ENCODE results near the gene NUDT1. TPM values are rescaled to one million over a fixed set of nuclear protein-coding genes. Genes with fewer than 3 reads are reported as not detected.
"Not testable (repeated sequence)": the region's sequence is repeated elsewhere in the genome, so short reads cannot be mapped to it uniquely, and the experiment has no call there.

Gene NUDT1
- total RNA-seq, 1 donor from 2014 or later = 13.6 TPM

DNA sequence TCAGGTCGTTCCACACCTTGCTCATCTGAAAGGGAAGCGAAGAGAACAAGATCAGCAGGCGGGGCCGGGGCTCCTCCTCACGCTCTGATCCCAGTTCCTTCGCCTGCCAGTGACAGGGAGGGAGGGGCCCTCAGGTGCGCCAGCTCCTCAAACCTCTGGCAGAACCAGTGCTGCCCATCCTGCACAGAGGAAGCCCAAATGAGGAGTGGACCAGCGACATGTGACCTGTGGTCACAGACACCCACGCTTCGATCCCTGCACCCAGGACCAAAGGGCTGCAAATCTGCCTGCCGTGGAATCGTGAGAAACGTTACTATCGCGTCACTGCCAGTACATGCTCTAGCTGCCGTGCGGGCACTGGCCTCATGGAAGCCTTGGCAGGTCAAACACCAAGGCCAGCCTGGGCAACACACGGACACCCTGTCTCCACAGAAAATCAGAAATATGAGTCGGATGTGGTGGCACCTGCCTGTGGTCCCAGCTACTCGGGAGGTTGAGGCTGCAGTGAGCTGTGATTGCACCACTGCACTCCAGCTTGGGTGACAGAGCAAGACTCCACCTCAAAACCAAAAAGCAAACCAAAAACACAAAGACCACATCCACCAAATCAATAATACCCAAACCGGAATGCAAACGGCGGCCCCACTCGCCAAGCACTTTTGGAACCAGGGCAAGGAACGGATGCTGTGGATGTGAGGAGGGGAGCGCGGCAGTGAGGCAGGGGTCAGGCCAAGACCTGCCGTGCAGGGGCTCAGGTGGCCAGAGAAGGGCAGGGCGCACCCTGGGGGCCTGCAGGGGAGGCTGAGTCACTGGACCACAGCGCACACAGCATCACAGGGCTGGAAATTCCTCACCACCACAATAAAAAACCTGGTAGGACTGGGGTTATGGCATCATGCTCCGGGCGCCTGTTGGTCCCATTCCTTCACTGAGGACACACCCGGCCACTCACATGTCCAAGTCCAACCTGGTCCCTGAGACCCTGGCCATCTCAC, 13.4 kb downstream of the NUDT1 start:
- intact Hi-C loops (cut with DNase I) = no loop called here
- DNase-seq (ENCODE audit: missing footprints) (peak; percentile 45), ATAC-seq (no peak)

DNA sequence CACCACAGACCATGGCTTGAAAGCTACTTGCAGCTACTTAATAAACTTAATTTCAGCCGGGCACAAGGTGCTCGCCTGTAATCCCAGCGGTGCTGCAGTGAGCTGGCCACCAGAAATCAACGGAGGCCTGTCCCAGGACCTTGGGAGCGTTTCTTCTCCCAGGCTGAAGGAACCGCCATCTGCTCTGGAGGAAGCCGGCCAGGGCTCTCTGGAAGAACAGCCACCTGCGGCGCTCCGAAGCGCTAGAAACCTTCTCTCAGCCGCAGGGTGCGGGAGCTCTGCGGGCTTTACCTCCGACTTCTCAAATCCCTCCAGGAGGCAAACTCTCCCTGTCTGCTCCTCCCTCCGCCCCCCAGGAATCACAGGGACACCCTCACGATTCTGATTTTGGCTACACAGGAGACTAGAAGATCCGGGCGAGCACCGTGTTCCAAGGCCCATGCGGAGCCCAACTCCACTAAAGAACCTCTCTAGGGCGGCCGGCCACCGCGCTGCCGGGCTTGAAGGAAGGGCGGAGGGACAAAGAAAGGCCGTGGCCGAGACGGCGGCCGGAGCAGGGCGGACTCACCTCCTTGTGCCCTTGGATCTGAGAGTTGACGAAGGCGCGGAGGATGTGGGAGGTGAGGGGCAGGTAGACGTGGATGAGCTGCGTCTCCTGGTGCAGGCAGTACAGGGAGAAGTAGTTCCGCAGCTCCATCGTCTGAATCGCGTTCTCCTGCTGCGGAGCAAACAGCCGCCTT, 14.4 kb downstream of the NUDT1 start:
- DNase-seq (ENCODE audit: missing footprints) (peak; percentile 57), ATAC-seq (no peak)
- intact Hi-C loops (cut with DNase I) = no loop called here

DNA sequence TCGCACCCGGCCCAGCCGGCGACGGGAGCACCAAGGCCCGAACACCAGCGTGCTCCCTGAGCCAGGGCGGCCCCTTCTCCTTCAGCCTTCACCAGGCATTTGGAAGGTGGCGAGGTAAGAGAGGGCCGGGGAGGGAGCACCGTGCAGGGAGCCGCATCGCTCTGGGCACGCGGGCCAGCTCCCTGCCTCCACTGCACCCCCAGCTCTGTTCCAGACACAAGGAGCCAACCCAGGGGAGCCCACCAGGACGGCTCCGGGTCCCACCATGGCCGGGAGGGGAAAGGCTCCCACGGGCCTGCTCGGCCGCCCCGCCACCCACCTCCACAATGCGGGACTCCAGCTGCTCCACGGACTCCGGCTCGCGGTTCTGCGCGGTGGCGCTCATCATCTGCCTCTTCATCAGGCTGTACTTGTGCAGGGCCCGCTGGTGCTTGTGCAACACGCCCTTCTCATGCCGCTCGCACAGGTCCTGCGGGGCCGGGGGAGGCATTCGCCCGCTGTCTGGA, 15.1 kb downstream of the NUDT1 start:
- intact Hi-C loops (cut with DNase I) = no loop called here
- ATAC-seq (no peak), DNase-seq (ENCODE audit: missing footprints) (peak; percentile 60)

DNA sequence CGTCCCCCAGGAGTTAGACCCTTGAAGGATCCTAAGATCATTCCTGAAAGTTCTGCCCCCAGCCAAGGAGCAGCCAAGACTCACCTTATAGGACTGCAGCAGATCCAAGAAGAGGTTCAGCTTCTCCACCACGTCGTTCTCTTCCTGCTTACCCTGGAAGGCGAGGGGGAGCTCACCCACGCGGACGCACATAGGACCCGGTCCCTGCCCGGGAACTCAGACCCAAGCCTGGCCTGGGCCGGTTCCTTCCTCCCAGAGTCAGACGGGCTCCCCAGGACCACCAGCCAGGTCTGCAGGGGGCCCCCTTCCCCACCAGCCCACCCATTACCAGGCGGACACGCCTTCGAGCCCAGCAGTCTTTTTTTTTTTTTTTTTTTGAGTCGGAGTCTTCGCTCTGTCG, 15.6 kb downstream of the NUDT1 start:
- intact Hi-C loops (cut with DNase I) = no loop called here
- ATAC-seq (no peak), DNase-seq (ENCODE audit: missing footprints) (peak; percentile 50)

DNA sequence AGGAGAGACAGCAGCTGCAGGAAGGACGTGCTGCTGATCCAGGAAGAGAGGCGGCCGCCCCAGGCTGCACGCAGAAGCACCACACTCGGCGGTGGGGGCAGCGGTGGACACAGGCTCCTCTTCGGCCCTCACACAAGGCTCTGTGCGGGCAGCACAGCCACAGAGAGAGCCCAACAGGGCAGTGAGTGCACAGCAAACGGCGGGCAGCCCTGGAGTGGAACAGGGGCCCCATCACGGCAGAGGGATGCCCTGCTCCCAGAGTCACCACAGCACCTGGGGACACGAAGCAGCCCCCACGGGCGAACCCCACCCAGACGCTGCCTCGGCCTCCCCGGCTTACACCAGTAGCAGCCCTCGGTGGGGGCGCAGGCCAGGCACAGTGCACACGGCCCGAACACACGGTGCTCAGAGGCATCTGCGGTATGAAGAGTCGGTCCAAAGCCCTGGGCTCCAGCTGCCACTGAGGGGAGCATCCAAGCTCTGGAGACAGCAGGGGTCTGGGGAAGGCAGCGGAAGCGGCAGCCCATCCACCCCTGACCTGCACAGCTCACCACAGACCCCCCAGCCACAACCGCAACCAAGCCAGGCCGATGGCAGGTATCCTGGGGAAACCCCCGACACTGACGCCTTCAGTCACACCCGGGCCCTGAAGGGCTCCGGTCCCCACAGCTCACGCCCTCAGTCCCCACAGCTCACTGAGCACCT, 16.8 kb downstream of the NUDT1 start:
- ATAC-seq = no peak
- DNase-seq (ENCODE audit: missing footprints) = no peak
- intact Hi-C loops (cut with DNase I) = no loop called here

DNA sequence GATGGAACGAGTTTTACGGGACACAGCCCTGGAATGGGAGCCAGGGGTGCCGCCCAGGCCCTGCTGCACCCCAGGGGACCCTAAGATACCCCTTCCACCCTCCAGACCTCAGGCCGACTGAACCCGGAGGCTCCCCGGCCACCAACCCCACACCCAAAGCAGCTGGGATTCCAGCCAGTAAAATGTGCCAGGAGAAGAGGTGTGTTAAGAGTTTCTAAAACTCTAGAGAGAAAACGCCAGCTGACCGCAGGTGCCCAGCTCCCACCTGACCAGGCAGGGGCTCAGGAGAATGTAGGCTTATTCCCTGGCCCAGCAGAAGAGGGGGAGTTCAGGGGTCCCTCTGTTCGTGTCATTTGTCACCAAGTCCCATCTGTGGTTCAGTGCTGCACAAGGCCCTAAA, 17.5 kb downstream of the NUDT1 start:
- no peak for ATAC-seq
- intact Hi-C loops (cut with DNase I) = no loop called here
- peak; percentile 3 for DNase-seq (ENCODE audit: missing footprints)

DNA sequence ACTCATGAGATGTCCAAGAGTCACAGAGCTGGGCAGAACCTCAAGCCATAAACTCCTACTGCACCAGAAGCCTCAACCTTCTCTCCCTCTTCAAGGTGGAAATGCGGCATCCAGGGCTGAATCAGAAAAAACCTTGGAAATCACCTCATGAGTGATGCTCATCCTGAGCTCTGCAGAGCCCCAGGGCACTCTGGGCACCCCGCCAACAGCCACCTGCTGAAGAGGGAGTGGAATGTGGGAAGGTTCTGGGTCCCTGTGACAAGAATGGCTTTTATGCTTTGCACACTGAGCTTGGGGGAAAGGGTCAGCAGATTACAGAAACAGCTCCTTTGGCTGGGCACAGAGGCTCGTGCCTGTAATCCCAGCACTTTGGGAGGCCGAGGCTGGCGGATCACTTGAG, 18.8 kb downstream of the NUDT1 start:
- ATAC-seq (no peak), DNase-seq (ENCODE audit: missing footprints) (no peak)
- intact Hi-C loops (cut with DNase I) = no loop called here

DNA sequence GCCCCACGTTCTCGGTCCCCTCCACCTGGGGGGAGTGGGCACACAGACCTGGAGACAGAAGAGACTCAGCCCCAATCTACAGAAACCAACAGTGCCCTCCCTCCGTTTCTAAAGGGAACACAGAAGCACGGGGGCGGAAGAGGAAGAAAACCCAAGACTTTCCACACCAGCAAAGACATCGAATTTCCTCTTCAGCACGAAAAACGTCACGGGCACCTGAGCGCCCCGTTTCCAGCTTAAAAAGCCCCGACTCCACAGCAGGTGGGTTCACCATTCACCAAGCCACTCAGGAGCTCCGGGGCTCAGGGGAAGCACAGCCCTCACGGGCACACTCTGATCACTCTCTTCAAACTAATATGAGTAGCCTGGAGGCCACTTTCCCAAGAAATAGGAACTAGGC, 19.6 kb downstream of the NUDT1 start:
- DNase-seq (ENCODE audit: missing footprints) = peak; percentile 18
- intact Hi-C loops (cut with DNase I) = no loop called here

DNA sequence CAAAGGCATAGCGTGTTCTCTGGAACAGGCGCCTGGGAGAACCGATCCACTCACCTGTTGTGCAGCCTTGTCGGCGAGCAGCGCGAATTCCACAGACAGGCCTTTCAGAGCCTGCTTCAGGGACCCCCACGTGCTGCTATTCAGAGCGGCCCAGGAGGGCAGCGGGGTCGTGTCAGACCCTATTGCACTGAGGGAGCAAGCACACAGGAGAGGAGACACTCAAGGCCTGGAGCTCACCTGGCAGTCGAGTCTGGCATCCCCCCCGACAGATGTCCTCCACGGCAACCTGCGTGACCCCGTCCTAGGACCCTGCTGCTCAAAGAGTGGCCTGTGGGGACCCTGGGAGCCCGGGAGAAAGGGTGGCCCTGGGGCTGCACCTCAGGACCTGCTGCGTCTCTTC, 21.1 kb downstream of the NUDT1 start:
- intact Hi-C loops (cut with DNase I) = no loop called here
- peak; percentile 15 for DNase-seq (ENCODE audit: missing footprints)
- no peak for ATAC-seq

More for the DNA sequence above, 19.6 kb downstream of the NUDT1 start:
- no peak for ATAC-seq

DNA sequence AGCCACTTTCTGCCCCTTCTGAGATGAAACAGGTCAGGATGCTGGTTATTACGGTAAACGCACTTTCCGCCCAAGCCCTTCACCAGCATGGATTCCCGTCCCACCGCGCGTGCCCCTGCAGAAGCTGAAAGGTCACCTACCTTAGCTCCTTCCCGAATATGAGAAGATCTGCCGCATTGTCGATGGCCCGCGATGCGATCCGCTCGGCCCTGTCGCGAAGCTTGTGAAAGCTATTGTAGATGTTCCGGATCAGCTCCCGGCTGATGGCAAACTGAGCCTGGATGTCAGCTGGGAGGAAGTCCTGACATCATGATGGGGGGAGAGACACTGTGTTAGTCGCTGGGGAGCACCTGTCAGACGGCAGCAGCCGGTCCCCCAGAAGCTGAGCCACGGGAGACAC, 22.1 kb downstream of the NUDT1 start:
- DNase-seq (ENCODE audit: missing footprints) = peak; percentile 37
- no peak for ATAC-seq
- intact Hi-C loops (cut with DNase I) = no loop called here

DNA sequence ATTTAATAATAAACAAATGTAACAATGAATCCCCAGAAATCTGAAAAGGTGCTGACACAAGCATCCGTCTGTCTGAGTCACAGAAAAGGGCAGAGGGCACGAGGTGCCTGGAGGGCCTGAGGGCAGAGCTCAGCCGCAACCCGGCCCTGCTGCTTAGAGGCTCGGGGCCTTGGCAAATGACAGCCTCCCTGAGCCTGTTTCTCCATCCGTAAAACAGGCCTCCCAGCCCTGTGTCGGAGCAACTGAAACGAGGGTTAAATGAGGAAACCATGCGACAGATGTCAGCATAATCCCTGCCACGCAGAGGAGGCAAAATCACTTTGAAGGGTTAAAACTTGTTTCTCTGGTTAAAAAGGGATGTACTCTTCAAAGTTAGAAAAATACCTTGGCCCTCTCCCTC, 24.9 kb downstream of the NUDT1 start:
- intact Hi-C loops (cut with DNase I) = no loop called here
- ATAC-seq = no peak
- no peak for DNase-seq (ENCODE audit: missing footprints)

DNA sequence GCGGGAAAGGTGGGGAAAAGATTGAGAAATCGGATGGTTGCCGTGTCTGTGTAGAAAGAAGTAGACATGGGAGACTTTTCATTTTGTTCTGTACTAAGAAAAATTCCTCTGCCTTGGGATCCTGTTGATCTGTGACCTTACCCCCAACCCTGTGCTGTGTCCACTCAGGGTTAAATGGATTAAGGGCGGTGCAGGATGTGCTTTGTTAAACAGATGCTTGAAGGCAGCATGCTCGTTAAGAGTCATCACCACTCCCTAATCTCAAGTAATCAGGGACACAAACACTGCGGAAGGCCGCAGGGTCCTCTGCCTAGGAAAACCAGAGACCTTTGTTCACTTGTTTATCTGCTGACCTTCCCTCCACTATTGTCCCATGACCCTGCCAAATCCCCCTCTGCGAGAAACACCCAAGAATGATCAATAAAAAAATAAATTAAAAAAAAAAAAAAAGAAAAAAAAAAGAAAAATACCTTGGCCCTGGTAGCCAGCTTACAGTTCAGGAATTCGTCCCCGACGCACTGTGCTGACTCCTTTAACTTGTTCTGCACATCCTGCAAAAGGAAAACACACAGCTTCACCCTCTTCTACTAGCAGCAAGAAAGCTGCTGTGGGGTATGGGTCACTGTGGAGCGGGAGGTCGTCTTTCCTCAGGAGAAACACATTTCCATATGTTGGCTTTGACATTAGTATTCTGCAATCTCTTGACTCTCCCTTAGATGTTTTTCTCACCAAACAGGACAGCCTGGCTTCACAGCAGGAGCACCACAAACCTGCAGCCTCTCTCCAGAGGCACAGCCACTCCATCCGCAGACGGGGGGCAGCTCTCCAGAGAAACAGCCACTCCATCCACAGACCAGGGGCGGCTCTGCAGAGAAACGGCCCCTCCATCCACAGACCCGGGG, 27.3 kb downstream of the NUDT1 start:
- ATAC-seq; DNase-seq (ENCODE audit: missing footprints); intact Hi-C loops (cut with DNase I): not testable (repeated sequence)

DNA sequence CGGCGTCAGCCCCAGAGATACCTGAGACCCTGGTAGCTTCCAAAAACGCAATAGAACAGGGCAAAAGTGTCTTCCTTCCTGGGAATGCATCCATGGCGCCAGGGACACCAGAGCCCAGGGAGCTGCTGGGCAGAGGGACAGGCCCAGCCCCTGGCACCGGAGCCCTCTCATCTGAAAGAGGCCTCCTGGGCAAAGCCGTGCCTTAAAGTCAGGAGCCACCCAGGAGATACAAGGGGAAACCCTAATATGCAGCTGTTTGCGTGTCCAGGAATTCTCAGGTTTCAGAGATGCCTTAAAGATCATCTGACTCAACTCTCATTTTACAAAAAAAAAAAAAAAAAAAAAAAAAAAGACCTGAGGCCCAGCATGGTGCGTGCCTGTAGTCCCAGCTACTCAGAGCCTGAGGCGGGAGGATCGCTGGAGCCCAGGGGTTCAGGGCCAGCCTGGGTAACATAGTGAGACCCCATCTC, 28.0 kb downstream of the NUDT1 start:
- DNase-seq (ENCODE audit: missing footprints) (no peak), ATAC-seq (no peak)
- intact Hi-C loops (cut with DNase I) = no loop called here

DNA sequence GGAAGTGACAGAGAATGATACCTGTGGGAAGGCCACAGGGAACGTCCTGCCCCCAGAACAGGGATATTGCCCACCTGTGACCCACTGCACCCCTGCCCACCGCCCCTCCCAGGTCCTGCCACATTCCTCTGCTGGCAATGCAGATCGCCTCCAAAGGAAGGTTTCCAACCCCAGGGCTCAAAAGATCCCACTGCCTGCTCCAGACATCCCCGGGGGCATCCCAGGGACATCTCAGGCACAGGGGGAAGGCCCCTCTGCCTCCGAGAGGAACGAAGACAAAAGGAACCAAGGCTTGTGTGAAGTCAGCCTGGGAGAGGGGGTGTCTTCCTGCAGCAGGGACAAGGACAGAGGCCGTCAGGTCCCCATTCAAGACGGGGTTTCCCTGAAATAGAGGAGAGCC, 28.5 kb downstream of the NUDT1 start:
- DNase-seq (ENCODE audit: missing footprints) (no peak), ATAC-seq (no peak)
- intact Hi-C loops (cut with DNase I) = no loop called here

DNA sequence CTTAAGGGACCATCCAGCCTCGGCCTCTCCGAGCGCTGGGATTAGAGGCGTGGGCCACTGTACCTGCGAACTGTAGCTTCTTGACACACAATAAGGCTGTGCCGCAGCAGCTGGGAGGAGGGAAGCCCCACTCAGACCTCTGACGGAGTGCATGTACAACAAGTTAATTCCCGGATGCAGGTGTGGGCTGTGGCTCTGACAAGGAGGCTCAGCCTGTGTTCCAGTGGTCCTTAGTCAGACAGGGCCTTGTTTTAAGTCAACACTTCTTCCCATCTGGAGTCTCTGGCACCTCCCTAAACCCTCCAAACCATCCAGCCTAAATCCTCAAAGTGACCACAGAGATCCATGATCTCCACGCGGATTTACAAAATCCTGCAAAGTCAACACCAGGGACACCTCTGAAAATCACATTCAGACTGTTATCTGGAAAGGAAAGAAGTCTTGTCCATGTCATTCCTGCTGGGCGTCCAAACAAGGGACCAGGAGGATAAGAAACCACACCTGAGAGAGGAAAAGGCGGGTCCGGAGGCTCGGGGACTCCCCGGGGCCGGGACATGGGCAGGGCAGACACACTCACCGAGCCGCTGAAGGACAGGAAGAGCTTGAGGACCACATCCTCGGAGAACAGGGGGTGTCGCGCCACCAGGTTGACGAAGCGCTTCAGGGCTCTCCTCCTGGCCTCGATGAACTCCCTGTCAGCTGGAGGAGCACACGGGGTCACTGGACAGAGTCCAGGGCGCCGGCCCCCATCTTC, 29.4 kb downstream of the NUDT1 start:
- ATAC-seq = no peak
- no peak for DNase-seq (ENCODE audit: missing footprints)
- intact Hi-C loops (cut with DNase I) = no loop called here

DNA sequence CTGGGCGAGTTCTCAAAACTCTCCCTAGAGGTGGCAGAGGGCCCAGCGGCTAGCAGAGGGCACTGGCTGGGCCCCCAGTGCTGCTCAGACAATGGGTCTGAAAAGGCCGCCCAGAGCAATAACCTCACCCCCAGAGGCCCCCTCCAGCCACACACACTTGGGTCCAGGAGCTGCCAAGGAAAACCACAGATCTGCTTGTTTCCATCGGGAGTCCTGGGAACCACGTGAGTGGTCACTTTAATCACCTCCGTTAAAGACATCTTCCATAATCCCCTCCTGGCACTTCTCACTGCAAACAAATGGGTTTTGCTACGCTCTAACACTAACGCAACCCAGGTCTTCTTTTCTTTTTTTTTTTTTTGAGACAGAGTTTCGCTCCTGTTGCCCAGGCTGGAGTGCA, 30.0 kb downstream of the NUDT1 start:
- DNase-seq (ENCODE audit: missing footprints) (no peak), ATAC-seq (no peak)
- intact Hi-C loops (cut with DNase I) = no loop called here

DNA sequence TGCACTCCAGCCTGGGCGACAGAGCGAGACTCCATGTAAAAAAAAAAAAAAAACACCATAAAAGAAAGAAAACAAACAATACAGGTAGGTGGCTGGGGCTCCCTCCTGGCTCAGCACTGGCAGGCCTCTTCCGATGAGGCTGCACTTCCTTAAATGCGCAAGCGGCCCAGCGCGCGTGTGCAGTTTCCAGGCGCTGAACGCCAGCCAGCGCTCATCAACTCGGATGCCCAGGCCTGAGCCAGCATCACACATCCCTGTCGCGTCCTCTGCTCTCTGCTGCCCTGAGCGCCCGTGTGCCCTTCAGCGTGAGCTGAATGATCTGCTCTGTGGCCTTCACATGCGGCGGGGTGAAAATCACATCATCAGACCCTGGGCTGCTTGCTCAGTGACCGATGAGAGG, 31.8 kb downstream of the NUDT1 start:
- intact Hi-C loops (cut with DNase I) = no loop called here
- DNase-seq (ENCODE audit: missing footprints) (no peak), ATAC-seq (no peak)
